ENCODE measurements around the gene TLE4.

TLE4 gene

GRCh38 chr9:79685577-79685976 lies 113.8 kb downstream of the TLE4 start:
- H3K4me3 ChIP-seq (ENCODE audit: low read depth, low read length): no peak overlapping the region
- no peak for DNase-seq (ENCODE audit: low read depth)
- TF ChIP-seq CTCF (IDR thresholded peaks at IDR 0.05; ENCODE audit: insufficient read depth, low read depth, low read length, missing control alignments): no peak

GRCh38 chr9:79686381-79687130 lies 114.8 kb downstream of the TLE4 start:
- no peak for TF ChIP-seq CTCF (IDR thresholded peaks at IDR 0.05; ENCODE audit: insufficient read depth, low read depth, low read length, missing control alignments)
- DNase-seq (ENCODE audit: low read depth): no peak
- no peak overlapping the region for H3K4me3 ChIP-seq (ENCODE audit: low read depth, low read length)

GRCh38 chr9:79687131-79687447 lies 115.3 kb downstream of the TLE4 start:
- H3K4me3 ChIP-seq (ENCODE audit: low read depth, low read length): no peak overlapping the region
- no peak for DNase-seq (ENCODE audit: low read depth)
- no peak for TF ChIP-seq CTCF (IDR thresholded peaks at IDR 0.05; ENCODE audit: insufficient read depth, low read depth, low read length, missing control alignments)

GRCh38 chr9:79688363-79688762 lies 116.6 kb downstream of the TLE4 start:
- DNase-seq (ENCODE audit: low read depth): no peak
- TF ChIP-seq CTCF (IDR thresholded peaks at IDR 0.05; ENCODE audit: insufficient read depth, low read depth, low read length, missing control alignments): no peak
- H3K4me3 ChIP-seq (ENCODE audit: low read depth, low read length): no peak overlapping the region

- DNase-seq (ENCODE audit: low read depth): no peak
- no peak overlapping the region for H3K4me3 ChIP-seq (ENCODE audit: low read depth, low read length)
- no peak for TF ChIP-seq CTCF (IDR thresholded peaks at IDR 0.05; ENCODE audit: insufficient read depth, low read depth, low read length, missing control alignments)
These were observed 117.8 kb downstream of the TLE4 start for GRCh38 chr9:79689576-79689975.

- no peak for TF ChIP-seq CTCF (IDR thresholded peaks at IDR 0.05; ENCODE audit: insufficient read depth, low read depth, low read length, missing control alignments)
- no peak overlapping the region for H3K4me3 ChIP-seq (ENCODE audit: low read depth, low read length)
- DNase-seq (ENCODE audit: low read depth): no peak
These were observed 119.7 kb downstream of the TLE4 start for GRCh38 chr9:79691496-79691895.
